ENCODE data around the gene SFMBT2.
"Not testable (repeated sequence)": the region's sequence is repeated elsewhere in the genome, so short reads cannot be mapped to it uniquely, and the experiment has no call there.

SFMBT2 gene

DNA sequence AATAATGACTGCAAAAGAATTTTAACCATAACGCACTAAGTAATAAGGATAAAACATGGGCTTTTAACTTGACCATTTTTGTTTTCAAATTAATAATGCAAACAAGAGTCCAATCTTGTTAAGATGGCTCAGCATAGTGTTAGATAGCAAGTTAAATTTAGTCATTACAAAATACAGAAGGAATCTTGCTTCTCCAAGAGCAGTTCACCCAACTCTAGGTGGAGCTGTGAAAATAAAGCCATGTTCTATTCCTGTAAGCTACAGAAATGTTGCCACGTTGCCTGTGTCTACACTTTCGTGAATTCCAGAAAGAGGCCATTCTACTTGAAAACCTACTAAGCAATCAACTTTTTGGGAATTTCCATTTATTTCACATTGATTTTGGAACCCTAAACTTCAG, 191.9 kb downstream of the SFMBT2 start:
- DNase-seq (ENCODE audit: low read depth): no peak

DNA sequence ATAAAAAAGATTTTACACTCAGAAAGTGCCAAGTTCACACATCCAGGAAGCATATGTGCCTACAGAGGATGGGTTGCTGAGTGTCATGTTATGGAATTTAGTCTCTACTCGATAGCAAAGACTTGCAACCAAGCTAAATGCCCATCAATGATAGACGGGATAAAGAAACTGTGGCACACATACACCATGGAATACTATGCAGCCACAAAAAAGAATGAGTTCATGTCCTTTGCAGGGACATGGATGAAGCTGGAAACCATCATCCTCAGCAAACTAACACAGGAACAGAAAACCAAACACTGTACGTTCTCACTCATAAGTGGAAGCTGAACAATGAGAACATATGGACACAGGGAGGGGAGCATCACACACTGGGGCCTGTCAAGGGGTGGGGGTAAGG, 198.1 kb downstream of the SFMBT2 start:
- not testable (repeated sequence) for DNase-seq (ENCODE audit: low read depth)

DNA sequence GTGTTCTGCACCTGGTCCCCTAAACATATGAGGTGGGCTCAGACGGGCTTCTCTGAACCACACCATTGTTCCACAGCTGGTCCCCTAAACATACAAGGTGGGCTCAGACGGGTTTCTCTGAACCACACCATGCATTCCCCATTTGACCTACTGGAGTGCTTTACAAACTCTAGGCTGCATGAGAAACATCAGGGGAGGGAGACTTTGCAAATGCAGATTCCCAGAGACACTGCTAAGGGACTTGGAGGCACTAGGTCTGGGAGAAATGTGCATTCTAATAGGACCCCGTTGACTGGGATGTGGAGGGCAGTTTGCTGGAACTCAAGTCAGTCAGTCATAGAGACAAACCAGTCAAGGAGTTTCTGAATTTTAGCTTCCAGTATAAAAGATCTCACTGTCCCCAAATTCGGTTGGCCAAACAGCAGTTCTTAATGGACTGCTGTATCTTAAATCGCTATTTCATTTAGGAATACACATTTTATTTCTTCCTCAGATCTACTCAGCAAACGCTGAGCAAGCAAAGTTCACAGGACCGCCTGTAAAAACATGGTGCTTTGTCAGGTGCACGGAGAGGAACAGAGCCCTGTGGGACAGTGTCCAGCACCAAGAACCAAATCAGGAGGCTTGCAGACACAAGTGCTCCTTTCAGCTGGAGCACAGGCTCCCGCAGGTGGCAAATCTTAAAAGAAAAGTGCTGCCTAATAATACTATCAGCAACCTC, 198.8 kb downstream of the SFMBT2 start:
- no peak for DNase-seq (ENCODE audit: low read depth)

DNA sequence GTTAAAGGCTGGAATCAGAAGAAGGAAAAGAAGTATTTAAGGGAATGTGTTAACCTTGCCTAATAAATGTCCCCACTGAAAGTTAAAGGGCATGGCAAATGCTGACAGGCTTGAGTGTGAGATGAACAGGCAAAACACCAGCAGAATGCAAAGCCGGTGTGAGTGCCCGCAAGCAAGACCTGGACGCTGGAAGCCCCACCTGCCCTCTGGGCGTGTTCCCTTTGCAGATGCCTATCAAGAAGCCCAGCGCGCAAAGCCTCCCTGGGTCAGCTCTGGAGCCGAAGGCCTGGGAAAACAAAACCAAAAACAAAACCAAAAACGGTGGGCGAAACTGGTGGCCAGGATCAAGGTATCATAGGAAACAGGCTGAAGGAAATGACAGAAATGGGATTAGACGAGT, 200.3 kb downstream of the SFMBT2 start:
- no peak for DNase-seq (ENCODE audit: low read depth)

DNA sequence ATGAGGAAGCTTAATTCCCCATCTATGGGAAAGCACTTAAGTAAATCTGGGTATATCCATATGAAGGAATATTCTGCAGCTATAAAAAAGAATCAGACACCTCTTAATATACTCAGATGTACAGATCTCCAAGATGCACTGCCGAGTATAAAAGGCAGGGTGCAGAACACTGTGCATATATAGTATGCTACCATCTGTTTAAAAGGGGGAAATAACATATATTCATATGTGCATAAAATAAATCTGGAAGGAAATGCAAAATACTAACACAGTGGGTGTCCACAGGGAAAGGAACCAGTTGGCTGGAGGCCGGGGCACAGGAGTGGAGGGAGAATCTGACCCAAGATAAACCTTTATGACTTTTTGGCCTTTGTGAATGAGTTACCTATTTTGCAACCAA, 201.4 kb downstream of the SFMBT2 start:
- no peak for DNase-seq (ENCODE audit: low read depth)

DNA sequence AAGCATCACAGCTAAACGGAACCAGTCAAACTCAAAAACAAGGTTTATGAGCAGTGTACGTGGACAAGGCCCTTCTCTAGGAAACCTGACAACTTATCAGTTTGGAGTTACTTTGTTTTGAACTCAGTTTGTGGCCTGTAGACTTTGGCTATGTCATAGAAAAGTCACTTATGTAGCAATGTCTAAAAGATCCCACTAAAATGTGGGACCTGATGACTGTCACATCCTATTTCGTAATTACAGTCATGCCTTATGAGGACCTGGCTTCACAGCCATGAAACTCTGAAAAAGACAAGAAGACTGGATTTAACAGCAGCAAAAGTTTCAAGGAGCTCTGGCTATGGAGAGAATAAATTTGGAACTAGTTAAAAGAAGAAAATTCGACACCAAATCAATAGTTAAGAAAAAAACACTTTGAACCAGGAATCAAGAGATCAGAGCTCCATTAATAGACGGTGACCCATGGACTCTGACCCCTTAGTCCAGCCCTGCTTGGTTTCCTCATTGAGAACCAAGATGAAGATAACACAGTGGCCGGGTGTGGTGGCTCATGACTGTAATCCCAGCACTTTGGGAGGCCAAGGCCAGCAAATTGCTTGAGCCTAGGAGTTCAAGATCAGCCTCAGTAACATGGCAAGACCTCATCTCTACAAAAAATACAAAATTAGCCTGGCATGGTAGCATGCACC, 204.3 kb downstream of the SFMBT2 start:
- no peak for DNase-seq (ENCODE audit: low read depth)

DNA sequence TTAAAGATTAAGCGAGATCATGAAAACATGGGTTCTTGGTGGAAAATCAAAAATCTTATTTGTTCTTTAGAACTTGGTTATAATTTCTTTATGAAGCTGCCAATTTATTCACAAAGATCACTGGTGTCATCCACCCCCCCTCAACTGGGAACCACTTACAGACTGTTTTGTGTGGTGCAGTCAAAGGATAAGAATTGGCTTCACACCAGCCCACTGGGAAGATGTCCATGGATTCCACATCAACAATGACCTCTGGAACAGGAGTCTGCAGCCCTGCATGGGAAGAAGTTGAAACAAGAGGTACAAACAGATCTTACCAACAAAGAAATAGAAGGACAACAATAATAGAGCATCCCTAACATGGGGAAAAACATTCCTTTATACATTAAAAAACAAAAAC, 205.2 kb downstream of the SFMBT2 start:
- no peak for DNase-seq (ENCODE audit: low read depth)

DNA sequence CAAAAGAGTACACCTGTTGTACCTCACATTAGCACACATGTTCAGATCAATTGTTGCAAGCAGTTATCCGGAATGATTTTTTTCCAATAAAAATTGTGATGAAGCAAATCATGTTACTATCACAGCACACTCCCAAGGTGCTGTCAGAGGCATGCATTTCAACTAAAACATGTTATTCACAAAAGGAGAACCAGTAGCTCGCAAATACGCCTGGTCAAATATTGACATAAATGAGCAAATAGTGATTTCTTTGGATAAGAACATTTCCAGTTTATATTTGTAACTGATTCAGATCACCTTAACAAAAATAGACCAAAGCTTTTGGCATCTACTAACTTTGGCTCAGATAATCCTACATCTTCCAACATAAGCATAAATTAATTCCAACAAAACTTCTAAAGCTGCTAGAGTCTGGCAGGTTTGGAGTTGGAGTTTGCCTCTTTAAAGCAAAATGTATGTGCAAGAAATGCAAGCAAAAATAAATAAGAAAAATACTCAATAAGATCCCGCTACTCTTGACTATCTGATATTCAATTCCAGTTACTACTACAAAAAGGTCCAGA, 208.0 kb downstream of the SFMBT2 start:
- no peak for DNase-seq (ENCODE audit: low read depth)

DNA sequence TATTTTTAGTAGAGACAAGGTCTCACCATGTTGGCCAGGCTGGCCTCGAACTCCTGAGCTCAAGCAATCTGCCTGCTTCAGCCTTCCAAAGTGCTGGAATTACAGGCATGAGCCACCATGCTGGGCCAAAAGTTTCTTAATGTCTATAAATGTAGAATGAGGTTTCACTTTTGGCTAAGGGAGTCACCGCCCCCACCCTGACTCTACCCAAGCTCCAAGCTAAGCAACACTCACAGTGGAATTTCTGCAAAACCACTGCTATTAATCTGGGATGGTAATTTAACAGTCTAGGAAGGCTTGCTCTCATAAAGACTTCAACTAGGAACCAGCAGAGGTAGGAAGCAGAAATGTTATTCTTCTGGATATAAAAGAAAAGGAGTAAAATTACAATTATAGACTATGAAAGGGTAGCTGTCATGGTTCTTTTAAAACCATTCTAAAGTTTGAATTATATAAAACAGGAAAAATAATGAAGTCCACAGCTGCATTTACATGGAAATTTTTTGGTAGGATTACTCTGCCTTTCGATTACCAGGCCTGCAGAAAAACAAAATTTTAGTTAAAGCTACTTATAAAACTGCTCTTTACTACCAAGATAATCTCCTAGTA, 211.6 kb downstream of the SFMBT2 start:
- no peak for DNase-seq (ENCODE audit: low read depth)

DNA sequence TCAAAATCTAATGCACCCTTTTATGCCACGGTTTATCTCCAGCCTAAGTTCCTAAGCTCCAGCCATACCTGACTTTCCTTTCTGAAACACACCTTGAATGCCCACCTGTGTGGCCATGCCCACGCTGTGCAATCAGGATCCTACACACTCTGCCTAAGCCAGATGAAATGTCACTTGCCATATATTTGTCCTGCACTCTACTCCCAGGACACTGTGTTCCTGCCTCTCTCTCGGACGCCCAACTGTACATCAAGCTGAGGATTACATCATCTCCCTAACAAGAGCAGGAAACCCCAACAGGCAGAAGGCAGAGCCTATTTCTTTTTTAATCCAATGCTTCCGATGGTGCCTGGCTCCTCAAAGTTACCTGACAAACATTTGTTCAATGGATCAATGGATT, 214.6 kb downstream of the SFMBT2 start:
- DNase-seq (ENCODE audit: low read depth): no peak

DNA sequence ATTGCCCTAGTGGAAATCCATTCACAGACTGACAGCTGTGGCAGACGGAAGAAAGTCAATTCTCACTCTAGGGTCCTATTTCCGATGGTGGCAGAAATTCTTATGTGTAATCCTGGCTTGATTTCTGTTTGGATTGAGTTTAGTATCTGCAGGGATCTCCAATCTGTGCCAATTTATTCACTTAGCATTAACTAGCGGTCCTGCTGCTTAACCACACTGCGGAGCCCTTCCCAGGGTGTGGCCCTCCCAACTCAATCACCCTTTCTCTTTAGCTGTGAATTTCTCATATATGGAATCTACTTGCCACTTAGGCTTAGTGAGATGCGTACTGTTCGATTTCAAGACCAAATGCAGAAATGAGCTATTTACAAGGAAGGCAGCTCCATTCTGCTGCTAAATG, 215.7 kb downstream of the SFMBT2 start:
- no peak for DNase-seq (ENCODE audit: low read depth)

DNA sequence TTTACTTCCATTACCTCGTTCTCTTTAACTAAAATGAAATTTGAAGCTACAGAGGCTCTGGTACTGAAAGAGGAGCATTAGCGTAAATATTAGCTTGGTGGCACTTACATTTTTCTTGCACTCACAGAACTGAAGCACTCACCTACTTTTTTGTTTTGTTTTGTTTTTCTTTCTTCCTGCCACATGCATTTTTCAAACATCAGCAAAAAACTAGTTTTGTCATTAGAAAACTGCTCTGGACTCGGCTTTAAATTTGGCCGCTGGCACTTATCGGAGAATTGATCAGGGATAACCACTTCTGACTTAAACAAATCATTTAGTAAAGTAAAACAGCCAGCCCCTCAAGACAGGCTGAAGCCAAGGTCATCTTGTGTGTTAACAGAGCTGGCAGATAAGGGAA, 216.3 kb downstream of the SFMBT2 start:
- no peak for DNase-seq (ENCODE audit: low read depth)

DNA sequence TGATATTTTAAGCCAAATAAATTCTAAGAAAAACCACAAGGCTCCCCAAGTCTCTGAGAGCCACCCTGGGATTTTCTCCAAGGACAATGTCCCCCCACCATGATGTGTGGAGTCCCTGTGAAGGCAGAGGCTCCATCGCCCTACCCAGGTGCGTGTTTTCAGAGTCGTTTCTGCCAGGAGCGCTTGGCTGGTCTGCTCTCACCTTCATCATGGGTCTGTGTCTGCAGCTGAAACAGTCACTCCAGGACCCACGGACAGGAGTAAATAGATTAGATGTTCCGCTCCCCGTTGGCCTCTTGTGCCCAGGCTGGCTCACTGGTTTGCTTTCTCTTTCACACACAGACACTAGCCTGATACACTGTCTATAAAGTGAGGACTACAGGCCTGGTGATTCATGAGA, 217.5 kb downstream of the SFMBT2 start:
- no peak for DNase-seq (ENCODE audit: low read depth)

DNA sequence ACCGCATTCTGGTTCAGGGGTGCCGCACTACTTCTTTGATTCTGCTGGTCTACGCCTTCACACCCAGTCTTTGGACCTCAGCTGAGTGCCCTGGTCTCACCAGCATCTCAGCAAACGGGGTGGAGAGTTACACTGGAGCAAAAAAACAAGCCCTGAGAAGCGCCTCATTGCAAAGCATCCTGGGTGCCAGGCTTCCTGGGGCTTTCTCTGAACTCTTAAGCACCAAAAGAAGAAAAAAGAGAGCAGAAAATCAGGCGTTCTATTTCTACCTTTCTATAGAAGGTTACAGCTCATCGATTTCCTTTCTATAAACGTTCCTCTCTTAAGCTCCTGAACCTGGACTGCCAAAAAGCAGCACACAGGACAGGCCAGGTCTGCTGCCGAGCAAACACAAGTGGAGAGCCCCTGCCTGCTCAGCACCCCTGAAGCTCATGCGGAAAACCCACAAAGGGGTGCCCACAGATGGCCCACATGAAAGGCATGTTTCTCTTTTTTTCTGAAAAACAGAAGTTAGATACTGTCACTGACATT, 217.9 kb downstream of the SFMBT2 start:
- peak; percentile 25 for DNase-seq (ENCODE audit: low read depth)

DNA sequence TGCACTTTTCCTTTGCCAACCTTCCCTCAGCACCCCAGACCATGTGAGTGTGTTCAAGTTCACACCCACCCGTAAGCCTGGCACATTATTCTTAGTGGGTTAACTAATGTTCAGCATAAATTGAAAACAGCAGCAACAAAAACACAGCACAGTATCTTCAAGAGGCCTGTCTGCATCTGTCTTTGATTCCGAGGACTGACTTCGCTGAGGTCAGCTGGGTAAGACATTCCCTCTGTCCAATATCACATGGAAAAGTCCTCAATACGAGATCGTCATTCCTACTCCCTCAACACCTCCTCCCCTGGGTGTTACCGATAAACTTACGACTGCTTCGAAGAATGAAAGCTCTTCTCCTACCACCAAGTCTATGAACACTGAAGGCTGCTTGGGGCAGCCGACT, 218.8 kb downstream of the SFMBT2 start:
- DNase-seq (ENCODE audit: low read depth): no peak

DNA sequence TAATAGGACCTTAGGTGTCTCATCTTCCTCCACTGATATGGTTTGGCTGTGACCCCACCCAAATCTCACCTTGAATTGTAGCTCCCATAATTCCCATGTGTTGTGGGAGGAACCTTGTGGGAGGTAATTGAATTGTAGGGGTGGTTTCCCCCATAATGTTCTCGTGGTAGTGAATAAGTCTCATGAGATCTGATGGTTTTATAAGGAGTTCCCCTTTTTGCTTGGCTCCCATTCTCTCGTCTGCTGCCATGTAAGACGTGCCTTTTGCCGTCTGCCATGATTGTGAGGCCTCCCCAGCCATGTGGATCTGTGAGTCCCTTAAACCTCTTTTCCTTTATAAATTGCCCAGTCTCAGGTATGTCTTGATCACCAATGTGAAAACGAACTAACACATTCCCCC, 220.1 kb downstream of the SFMBT2 start:
- DNase-seq (ENCODE audit: low read depth): not testable (repeated sequence)

DNA sequence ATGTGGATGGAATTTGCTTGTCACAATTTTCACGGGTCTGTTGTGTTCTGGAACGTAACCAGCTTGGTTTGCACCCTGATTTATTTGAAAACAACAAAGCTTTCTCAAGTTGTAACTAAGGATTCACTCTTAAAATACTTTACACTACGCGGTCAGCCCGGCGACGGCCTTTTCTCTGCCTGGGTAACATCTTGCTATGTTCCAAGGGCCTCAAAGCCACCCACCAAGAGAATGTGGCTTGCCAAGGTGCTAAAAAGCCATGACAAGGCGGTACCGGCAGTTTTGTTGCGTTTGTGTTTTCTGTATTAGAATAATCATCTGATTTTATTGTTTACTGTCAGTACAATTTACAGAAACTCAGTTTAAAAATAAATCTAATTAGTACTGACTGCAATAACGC, 220.9 kb downstream of the SFMBT2 start:
- no peak for DNase-seq (ENCODE audit: low read depth)

DNA sequence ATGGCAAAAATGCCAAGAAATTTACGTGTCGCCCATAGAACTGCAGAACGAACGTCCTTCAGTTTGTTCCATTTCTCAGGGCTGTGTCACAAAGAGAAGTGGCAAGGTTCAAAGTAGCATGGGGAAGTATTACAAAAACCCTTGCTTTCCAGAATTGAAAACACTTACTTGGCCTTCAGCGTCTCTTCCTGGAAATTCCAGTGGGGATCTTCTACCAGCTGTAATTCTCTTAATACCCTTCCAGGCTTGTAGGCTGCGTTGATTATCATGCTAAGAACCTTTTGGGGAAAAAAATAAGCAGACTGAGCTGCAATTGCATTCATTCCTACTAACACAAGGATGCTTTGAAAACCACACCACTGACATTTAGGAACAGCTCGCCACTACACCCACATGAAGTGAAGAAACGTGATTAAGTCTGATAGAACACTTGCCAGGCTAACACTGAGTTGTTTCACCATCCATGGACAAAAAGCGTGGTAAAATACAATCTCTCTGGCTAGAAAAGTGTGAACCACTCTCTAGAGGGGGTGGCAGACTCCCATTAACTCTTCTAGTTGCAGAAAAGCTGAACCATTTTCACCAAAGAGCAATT, 222.3 kb downstream of the SFMBT2 start:
- no peak for DNase-seq (ENCODE audit: low read depth)

DNA sequence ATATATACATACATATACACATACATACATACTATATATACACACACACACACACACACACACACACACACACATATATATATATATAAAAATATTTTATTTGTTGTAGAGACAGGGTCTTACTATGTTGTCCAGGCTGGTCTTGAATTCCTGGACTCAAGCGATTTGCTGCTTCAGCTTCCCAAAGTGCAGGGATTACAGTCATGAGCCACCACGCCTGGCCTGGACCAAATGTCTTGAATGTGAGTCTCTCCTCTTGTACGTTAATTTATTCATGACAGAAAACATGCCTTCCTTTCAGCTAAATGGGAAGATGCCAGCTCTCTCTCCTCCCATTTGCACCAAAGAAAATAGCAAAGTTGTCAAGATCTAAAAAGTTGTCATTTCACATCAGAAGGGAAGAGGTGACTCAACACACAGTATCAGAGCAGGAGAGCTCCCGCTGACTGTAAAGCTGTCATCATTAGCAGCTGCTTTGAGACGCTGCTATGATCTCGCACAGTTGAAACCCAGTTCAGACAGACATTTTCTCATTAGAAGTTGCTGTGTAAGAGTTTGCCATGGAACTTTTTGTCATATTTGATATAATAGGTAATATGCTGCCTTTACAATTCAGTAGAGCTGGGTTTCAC, 224.3 kb downstream of the SFMBT2 start:
- no peak for DNase-seq (ENCODE audit: low read depth)

DNA sequence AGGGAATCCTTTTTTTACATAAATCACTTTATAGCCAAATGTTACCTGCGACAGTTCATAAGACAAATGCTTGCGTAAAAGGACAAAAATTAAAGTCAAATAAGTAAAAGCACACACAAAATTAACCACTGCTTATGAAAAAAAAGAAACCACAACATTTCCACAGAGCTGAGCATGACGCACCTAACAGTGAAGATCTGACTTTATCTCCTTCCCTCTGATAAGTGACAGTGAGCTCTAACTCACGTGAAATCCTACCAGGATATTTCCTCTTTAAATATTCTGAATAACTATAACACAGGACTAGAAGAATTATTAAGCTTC, 225.5 kb downstream of the SFMBT2 start:
- DNase-seq (ENCODE audit: low read depth): no peak

DNA sequence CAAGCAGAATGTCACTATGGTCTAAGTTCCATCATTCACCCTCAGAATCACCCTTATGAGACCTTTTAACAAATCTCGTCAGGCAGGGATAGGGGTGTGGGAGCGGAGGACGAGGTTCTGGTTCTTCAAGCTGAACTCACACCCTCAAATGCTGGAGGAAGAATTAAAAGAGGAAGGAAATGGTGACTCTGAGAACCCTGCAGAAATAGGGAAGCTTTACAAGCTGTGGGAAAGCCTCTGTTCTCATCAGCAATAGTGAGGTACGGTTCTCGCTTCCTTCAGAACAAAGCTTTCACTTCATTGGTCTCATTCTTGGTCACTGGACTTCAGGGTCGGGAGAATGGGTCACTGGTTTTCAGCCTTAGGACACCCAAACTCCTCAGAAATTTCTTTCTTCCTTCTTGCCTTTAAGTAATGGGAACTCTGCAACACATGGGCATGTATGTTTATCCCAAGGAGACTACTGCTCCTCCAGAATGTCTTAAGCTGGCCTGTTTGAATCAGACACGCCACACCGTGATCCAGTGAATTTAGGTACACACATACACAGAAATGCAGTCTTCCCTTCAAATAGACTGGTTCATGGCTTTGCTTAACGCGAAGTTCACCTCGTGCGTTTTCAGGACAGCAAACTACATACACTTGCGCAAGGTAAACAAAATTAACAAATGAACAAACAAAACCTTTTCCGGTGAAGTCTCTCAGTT, 226.0 kb downstream of the SFMBT2 start:
- no peak for DNase-seq (ENCODE audit: low read depth)

DNA sequence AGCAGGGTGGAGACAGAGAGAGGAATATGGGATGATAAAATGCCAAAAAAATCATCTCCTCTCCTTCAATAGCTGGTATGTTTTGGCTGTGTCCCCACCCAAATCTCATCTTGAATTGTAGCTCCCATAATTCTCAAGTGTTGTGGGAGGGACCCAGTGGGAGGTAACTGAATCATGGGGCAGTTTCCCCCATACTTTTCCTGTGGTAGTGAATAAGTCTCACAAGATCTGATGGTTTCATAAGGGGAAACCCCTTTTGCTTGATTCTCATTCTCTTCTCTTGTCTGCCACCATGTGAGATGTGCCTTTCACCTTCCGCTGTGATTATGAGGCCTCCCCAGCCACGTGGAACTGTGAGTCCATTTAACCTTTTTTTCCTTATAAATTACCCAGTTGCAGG, 226.7 kb downstream of the SFMBT2 start:
- not testable (repeated sequence) for DNase-seq (ENCODE audit: low read depth)

Data from stimulated activated CD8-positive, alpha-beta memory T cell treated with anti-CD3 and anti-CD28 coated beads, Interleukin-12 subunit alpha, Interleukin-12 subunit beta, amount 100 ng/mL, for 4 hours (primary cell).